ENCODE results near the gene CORO2A. TPM values are rescaled to one million over a fixed set of nuclear protein-coding genes. Genes with fewer than 3 reads are reported as not detected.
"Not testable (repeated sequence)": the region's sequence is repeated elsewhere in the genome, so short reads cannot be mapped to it uniquely, and the experiment has no call there.

The CORO2A gene
- total and polyA plus RNA-seq, 9 donors = 0.13 to 3.7 (median 1.2) TPM

DNA sequence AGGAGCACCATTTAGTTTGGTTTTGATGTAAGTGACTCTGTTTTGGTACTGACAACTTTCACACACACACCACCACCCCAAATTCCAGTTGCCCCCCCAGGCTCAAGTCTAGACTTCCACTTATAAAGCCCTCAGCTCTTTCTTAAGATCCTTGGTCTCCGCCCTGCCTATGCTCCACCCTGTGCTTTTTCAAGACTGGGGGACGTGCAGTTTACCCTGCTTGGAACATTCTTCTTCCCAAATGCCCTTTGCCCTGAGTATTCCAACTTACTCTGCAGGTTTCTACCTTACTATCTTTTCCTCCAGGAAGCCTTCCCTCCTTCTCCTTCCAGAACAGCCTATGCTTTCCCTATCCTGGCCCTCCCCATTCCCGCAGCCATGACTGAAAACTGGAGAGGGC, 72.0 kb downstream of the CORO2A start:
- intact Hi-C loops (cut with DNase I) = no loop called here
- TF ChIP-seq CTCF (IDR thresholded peaks at IDR 0.05) = no peak
- no peak for TF ChIP-seq POLR2A (IDR thresholded peaks at IDR 0.05)
- no peak for TF ChIP-seq EP300 (IDR thresholded peaks at IDR 0.05)
- H3K4me3 ChIP-seq = no peak overlapping the region
- no peaks in the 10 kb centered on the region for H3K36me3 ChIP-seq
- 74 to 75% (median 75%) methylated on average over 3 of the region's 3 CpGs for WGBS, 3 donors
- no peak for DNase-seq
- H3K27ac ChIP-seq = no peak overlapping the region
- H3K9me3 ChIP-seq = no peaks in the 10 kb centered on the region
- H3K27me3 ChIP-seq = no peaks in the 10 kb centered on the region
- H3K4me1 ChIP-seq (ENCODE audit: insufficient read depth) = peaks cover 2% of the 10 kb centered on the region

GRCh38 chr9:98118640-98119601, 73.5 kb downstream of the CORO2A start, which contains the start of gene TRIM14:
Gene TRIM14, minus strand, starts transcription at chr9:98119222. Its CDS starts 34 bp downstream, at chr9:98119188.
- Histone ChIP-seq H3K4me3 (peak within 1 kb of the TSS; percentile 55), H3K9me3 (no peaks in the 10 kb centered on the region), H3K27me3 (no peaks in the 10 kb centered on the region), H3K4me1 (ENCODE audit: insufficient read depth) (peaks cover 2% of the 10 kb centered on the region), H3K27ac (peak within 1 kb of the TSS in 1 of 2 donors; percentile 30), H3K36me3 (no peaks in the 10 kb centered on the region)
- DNase-seq = peak; percentile 27 to 53 (median 40)
- WGBS, 3 donors = 2 to 3% (median 2%) methylated on average over 38 to 71 of the region's 71 CpGs
- intact Hi-C loops (cut with DNase I) = no loop called here
- TF ChIP-seq POLR2A (IDR thresholded peaks at IDR 0.05) (no peak), EP300 (IDR thresholded peaks at IDR 0.05) (no peak), CTCF (IDR thresholded peaks at IDR 0.05) (no peak)

DNA sequence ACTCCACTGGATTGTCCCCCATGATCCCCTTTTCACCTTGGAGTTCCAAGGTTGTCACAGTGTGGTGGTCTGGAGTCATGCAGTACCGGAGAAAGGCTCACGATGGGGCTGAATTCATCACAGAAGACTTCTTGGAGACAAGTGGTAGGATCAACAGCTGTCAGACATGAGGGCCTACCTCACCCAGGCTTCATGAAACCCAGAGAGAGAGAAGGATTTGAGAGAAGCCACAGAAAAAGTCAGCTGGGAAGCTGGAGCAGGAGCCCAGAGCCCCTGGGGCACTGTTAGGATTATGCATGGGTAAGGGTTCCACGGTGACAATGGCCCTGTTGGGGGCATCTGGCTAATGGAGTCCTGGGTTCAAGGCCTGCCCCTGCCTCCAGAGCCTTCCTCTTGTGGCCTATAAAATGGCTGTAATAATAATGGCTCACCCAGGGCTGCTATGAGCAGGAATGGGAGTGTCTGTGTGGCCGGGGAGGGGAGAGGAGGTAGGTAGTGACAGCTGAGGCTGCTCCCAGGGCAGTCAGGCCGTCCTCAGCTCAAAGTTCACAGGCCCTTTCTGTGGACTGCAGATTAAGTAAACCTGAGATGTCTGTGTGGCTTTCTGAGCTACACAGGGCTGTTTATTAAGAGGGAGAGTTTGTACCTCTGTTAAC, 74.3 kb downstream of the CORO2A start:
- TF ChIP-seq CTCF (IDR thresholded peaks at IDR 0.05) = no peak
- TF ChIP-seq POLR2A (IDR thresholded peaks at IDR 0.05) = no peak
- TF ChIP-seq EP300 (IDR thresholded peaks at IDR 0.05) = no peak
- no peaks in the 10 kb centered on the region for H3K9me3 ChIP-seq
- H3K27me3 ChIP-seq = no peaks in the 10 kb centered on the region
- H3K4me3 ChIP-seq = peak overlapping the region; percentile 55
- intact Hi-C loops (cut with DNase I) = no loop called here
- no peak for DNase-seq
- H3K4me1 ChIP-seq (ENCODE audit: insufficient read depth) = peaks cover 2% of the 10 kb centered on the region
- 51 to 69% (median 57%) methylated on average over 5 of the region's 5 CpGs for WGBS, 3 donors
- H3K27ac ChIP-seq = peak overlapping the region in 1 of 2 donors; percentile 20
- no peaks in the 10 kb centered on the region for H3K36me3 ChIP-seq

- H3K27ac ChIP-seq; DNase-seq; intact Hi-C loops (cut with DNase I); H3K9me3 ChIP-seq; H3K4me3 ChIP-seq; H3K4me1 ChIP-seq (ENCODE audit: insufficient read depth); H3K36me3 ChIP-seq; H3K27me3 ChIP-seq: not testable (repeated sequence)
- WGBS, 3 donors = 96 to 98% (median 98%) methylated on average over 6 of the region's 6 CpGs
Measured at GRCh38 chr9:98117097-98117496, 75.3 kb downstream of the CORO2A start.

All from ovary (tissue), 9 donors.